GM19328 (cell line): ENCODE results near the gene ICA1.

ENCODE experiments used
- ATAC-seq: cut with Tn5 transposase; IDR thresholded peaks from one replicate; pipeline ENCODE4 v1.9.1; 2021; ENCODE audit warnings: mild to moderate bottlenecking, moderate library complexity; ENCODE audit not compliant: unreplicated experiment

ICA1 gene

DNA sequence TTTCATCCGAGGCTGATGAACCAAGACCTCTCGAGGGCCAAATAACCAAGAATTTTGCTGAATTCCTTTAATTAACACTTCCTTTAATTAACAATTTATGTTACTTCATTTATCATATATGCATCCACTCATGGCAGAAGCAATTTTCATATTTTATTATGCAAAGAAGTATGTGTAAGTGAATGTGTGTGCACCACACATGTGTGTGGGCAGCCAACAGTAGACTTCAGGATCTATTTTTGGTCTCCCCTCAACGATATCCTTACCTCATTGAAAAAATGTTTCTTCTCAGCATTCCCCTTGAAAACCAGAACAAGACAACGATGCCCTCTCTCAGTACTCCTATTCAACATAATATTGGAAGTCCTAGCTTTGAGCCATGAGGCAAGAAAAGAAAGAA is 96.8 kb downstream of the ICA1 start:
- ATAC-seq: no peak

DNA sequence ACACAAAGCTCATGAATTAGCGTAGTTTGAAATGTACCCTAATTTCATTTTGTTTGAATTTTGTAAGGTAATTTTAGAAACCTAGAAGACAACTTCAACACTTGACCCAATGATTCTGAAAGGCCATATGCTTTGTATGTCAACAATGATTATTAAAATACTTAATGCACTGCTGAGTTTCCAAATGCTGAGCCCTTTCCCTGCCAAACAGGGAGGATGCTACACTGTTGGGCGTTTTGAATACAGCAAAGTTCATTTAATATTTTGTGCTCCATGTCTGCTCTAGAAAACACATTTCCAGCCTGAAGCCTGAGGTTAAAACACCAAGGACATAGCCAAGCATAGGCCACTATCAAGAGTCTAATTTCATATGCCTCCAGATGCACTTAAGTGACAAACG is 99.8 kb downstream of the ICA1 start:
- ATAC-seq: no peak

DNA sequence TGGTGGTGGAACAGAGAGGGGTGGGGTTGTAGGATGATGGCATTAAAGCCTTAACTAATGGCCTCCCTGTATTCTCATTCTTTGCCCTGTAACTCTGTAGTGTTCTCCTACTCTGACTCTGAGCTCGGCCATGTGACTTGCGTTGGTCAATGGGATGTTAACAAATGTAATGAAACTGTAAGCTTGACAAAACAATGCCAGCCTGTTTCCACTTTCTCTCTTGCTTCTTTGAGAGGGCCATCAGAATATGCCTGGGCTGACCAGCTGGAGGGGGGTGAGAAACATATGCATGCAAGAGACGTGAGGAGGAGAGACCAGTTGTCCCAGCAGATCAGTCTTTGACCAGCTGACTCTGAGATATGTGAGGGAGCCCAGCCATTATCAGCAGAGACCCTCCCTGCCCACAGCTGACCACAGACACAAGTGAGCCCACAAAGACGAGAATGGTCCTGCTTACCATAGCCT is 100.6 kb downstream of the ICA1 start:
- ATAC-seq: no peak

DNA sequence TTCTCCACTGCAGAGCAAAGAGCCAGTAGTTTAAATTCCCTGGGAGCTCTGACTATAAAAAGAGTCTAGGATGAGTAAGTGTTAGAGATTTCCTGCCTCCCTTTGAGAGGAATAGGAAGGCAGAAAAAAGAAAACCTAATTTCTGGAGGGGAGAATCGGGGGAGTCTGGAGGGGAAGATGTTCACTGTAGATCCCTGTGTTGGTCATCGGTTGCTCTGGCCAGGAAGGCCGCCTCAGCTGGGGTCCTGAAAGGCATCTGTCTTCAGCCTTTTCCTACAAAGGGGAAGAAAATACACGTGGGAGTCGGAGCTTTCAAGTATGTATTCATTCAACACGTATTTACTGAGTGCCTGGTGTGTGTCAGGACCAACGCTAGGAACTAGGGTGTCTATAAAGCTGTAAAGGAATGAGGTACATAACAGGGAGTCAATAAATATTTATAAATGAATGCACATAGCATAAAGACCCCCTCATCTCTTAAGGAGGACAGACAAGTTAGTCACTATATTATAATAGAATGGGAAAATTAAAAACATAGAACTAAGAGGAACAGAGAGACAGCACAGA is 101.1 kb downstream of the ICA1 start:
- no peak for ATAC-seq

DNA sequence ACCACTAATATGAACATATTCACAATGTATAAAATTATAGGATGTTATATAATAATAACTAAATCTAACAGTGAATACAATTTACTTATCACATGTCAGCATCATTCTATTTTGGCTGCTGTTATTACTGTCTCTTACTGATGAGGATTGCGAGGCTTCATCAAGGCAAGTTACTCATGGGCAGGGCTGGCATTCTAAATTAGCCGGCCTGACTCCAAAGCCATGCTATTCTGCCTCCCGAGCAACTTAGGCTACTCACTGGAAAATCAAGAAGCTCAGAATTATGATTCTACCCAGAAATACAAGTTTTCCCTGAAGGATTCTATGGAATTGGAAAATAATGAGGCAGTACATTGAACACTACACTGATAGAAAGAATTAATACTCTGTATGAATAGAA is 101.7 kb downstream of the ICA1 start:
- ATAC-seq: no peak

DNA sequence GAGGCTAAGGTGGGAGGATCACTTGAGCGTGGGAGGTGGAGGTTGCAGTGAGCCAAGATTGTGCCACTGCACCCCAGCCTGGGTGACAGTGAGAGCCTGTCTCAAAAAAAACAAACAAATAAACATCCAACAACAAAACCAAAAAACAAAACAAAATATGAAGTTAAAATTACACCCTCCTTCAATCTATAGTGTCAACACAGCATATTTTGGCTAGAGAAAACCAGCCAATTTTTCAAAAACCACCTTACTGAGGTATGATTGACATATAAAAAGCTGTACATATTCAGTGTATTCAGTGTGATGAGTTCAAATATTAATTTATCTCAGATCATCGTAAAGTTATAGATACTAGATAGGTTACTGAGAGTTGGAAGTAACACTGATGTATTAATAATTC is 102.4 kb downstream of the ICA1 start:
- no peak for ATAC-seq

DNA sequence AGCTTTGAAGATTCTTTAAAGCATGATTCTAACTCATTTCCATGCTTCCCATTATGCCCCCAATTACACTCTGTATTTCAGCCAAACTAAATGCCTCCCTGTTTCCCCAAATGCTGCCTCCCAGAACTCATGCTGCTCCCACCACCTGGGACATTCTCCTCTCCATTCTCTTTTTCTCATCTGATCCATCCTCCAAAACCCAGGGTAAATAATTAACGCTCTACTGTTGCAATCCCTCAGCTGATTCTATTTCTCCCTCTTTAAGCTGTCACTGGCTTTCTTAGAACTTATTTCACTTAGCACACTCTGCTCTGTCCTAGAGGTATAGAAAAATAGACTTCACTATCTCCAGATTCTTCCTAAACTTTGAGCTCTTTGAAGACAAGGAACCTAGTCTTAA is 104.7 kb downstream of the ICA1 start:
- ATAC-seq: no peak

DNA sequence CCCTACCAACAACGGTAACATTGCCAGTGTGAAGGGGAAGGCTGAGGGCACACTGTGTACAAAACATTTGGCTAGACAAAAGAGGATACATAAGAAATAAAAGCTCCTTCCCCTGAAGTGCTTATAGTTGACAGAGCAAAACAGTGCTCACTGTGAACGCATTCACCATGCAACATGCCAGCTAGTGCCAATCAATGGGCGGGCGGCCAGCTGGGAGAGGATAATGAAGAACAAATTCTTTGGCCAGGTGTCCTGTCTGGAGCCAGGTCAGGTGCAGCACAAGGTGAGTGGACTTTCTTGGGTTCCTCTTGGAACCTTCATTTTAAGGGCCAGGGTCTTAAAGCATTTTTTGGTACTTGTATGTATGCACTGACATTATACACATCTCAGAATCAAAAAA is 106.1 kb downstream of the ICA1 start:
- no peak for ATAC-seq

DNA sequence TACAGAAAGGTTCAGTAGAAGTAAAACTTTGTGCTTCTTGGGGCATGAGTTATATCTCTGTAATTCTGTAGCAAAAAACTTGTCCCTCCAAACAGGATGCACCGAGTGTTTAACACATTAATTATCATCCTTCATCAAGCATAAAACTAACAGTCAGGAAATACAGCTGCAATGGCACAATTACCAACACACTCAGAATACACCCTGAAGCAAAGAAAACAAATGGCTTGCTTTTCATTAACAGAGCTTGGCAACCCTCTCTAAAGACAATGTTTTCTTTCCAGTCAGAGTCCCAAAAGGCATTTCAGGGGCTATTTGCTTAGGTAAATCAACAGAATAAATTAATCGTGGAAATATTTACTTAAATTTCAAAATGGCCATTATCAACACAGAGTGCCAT is 107.7 kb downstream of the ICA1 start:
- no peak for ATAC-seq

DNA sequence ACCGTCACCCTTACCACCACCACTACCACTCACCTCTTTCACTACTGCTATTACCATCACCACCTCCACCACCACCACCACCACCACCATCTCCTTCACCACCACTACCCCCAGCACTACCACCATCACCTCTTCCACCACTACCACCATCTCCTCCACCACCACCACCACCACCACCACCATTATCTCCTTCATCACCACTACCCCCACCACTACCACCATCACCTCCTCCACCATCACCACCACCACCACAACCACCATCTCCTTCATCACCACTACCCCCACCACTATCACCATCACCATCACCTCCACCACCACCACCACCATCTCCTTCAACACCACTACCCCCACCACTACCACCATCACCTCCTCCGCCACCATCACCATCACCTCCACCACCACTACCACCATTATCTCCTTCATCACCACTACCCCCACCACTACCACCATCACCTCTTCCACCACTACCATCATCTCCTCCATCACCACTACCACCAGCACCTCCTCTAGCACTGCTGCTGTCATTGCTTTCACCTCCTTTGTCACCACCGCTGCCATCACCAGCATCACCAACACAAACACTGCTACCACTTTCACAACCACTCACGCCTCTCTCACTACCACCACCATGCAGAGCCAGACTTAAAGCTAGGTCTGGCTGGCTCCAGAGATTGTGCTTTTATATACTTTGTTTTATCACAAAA is 109.3 kb downstream of the ICA1 start:
- ATAC-seq: no peak

DNA sequence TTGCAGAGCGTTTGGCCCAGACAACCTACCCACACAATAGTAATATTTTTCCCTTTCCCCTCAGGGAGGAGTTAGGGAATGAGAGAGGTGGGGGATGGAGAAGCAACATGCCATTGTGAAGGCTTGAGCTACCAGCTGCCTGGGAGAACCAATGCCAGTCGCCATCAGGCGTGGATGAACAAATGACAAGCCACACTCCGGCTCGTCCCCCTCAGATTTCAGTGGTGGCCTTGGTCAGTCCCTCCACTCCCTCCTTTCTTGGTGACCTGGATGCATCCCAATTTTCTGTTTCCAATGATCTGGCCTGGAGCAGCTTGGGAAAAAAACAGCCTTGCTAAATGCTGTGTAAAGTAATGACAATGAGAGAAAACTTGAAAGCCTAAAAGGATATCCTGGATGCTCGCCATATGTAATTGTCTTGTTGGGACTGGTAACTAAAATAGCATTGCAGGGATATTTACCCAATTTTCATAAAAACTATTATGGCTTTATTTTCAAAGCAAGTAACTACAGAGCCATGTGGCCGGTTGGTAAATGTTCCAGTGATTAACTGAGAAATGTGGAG is 110.7 kb downstream of the ICA1 start:
- ATAC-seq: no peak

DNA sequence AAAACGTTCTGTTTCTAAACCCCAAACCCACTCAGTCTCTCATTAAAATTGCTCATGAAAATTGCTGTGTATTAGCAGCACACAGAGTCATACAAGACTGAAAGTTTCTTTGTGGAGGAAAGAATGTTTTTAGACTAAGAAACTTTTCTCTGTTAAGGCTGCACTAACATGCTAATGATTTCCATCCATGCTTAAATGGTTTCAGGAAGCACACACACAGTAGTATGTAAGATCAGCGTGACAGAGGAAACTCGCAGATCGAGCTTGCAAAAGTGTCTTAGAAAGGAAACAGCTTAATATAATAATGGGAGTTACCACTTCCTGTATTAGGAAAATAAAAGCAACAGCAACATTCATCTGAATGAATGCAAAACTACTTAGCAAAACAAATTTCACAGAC is 112.7 kb downstream of the ICA1 start:
- no peak for ATAC-seq

DNA sequence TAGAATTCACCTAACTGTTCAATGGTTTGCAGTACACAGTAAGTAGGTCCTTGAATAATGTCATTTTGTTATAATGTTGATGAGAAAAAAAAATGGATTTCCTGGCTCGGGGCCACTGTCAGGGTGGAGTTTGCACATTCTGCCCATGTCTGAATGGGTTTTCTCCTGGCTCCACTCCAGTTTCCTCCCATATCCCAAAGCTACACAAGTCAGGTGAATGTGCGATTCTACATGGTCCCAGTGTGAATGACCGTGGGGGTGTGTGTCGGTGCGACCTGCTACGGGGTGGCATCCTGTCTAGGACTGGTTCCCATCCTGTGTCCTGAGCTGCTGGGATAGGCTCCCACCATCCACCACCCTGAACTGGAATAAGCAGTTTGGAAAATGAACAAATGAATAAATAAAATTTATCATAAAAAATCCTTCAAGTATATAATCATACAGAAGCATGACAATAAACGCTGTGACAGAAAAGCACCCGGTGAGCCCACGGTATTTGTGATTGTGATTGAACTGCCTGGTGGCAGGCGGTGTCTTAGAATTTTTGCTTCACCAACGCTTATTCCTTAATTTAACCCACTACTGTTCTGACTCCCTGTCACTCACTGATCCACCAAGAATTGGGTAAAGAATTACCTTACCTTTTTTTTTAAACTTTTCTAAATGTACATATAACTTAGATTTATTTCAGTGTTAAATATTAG is 114.1 kb downstream of the ICA1 start:
- no peak for ATAC-seq

DNA sequence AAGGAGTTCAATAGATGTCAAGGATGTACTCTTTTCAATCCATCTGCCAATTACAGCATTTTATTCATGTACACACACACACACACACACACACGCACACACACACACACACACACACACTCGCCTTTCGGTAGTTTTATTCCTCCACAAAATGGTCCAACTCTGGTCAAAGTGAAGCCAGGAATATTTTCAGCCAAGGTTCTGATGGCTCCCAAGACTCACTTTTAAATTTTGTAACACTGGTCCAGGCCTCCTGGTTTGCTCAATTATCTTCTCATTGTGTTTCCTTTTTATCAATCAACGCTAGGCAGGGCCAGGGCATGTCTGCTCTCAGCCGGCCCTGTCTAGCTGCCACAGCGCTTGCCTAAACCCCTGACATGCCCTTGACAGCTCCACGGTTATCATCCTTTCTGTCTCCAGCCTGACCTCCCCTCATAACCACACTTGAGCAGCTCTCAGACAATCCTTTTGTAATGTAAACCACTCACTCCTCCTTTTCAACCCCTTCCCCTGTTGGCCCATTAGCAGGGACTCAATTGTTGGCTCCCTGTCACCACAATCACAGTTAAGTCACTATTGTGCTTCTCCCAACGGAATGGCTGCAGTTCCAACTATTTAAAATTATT is 115.1 kb downstream of the ICA1 start:
- no peak for ATAC-seq

DNA sequence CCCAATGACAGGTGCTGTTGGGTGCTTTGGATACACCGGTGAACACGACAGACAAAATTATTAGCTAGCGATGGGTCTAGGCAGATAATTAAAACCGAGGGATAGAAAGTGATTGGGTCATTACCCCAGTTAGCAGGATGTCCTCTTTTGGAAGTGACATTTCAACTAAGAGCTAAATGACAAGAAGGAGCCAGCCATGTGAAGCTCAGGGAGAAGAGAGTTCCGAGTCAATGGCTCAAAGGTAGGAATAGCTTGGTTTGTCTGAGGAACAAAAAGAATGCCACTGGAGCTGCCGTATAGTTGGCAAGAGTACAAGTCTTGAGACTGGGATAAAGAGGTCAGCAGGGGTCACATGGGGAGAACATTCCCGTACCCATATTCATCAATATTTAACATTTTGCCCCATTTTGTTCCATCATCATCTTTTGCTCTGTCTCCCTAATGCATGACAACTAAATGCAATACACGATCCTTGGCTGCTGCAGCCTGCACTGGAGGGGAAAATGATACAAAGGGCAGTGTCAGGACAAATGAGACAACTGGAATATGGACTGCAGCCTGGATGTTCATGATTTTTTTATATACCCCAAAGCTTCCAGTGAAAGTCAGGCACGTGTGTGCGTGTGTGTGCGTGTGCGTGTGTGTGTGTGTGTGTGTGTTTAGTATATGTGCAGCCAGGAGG is 115.7 kb downstream of the ICA1 start:
- ATAC-seq: no peak

DNA sequence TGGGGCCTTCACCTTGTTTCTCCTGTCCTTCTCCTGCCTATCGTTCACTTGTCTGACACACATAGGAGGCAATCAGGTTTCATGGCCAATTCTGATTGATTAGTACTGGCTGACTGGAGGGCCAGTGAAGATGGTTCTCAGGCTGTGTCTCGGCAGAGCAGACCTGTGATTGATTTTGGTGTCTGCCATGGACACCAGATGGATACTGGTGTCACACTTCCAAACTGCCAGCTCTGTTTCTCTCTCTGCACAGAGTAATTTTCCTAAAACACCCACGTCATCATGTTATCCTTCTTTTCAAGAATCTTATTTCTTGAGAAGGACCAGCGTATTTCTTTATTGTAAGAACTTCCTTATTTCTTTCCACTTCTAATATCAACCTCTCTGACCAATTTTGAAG is 117.1 kb downstream of the ICA1 start:
- no peak for ATAC-seq

DNA sequence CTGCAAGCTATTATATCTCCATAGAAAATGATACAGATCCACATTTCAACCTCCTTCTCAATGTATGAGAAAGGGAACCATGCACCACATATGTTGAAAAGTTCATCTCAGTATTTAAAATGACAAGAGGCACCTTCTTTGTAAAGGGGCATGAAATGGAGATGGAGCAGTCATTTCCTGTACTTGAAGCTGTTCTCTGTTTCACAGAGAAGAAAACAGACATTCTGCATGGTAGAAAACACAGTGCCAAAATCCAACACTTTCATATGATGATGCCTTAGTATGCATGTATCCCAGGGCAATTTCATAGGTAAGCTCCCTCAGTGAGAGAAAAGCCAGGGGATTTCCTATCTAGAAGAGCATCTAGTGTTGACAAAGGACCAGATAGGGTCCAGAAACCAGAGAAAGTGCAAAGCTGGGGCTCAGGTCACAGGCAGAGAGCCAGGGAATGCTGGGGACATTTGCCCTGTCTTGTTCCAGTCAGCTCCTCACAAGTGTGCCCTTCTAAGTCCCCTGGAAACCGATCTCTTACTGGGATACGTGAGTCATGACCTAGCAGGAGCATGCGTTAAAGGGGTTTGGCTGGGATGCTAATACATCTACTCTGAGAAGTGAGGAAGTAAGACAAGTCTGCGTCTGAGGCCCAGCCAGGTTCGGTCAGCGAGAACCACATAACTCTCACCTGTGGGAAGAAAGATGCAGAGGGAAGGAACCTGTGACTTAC is 118.7 kb downstream of the ICA1 start:
- ATAC-seq: no peak

DNA sequence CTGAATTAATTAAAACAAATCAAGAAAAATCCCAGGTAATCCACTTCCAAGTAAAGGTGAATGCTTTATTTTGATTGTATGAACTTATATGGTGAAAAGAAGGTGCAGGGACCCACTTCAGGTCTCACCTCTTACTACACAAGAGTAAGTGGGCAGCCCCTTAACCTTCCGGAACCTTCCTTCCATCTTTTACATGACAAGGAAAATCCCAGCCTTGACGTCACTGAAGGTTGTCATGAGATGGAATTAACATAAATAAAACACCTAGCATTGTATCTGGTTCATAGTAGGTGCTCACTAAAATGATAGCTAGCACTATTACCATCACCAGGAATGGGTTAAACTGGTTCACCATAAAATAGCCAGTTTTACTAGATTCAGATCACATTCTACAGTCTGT is 119.5 kb downstream of the ICA1 start:
- no peak for ATAC-seq

DNA sequence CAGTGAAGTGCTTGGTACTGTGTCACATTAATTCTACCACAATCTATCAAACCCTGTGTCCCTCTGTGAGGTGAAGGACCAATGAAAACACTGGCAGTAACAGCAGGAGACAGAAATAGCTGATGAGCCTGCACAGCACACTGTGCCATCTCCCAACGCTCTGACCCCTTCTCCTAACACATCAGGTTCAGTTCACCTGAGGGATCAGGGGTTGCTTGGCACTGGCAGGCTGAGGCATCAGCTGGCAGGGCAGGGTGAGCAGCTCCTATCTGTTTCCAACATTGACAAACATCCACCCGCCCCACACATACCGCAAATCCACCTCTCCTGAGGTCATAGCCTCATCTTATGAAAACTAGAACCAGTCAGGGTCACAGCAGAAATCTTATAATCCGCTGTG is 120.9 kb downstream of the ICA1 start:
- ATAC-seq: no peak

DNA sequence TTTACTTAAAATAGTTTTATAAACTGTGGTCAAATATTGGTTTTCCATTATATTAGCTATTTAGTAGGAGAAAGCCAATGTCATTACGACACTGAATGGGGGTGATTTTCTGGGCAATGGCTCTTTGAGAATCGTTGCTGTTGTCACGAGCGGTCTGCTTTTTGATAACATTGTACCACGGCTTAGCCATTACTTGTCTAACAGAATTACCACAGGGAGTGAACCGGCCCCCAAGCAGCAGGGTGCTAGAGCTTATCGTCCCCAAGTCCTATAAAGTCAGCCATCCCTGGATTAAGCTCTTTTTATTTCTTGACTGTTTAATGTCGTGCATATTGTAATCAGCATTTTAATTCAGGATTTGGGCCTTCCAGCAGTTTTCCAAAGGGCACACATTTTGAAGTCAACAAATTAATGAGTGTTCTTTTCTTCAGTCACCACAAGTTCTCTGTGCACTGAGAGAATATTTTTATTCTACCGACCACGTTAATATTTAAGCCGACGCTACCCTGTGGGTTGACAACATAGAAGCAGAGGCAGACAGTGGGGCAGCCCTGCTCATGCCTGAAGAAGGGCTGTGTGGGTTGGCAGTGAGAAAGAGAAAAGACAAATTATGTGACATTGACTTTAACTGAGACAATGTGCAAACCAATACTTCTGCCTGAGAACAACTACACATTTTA is 125.8 kb downstream of the ICA1 start:
- no peak for ATAC-seq
